ENCODE results near the gene ABCC9.

DNA sequence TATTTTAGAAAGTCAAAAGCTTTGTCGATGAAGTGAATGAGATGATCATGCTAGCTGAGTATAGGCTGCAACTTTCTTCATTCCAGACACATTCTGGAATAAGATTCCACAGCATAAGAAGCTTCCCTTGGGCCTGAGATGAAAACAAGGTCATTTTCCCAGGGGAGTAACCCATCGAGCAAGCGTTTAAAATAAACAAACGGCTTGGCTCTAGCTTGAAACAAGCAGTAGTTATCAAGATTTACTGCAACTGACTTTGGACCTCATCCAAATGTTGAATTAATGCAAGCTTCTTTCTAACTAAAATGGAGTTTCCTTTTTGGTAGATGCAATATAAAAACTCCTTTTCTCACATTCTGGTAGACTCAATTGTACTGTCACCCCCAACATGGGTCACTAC, 189.7 kb downstream of the ABCC9 start:
- TF ChIP-seq, protein P1, sequence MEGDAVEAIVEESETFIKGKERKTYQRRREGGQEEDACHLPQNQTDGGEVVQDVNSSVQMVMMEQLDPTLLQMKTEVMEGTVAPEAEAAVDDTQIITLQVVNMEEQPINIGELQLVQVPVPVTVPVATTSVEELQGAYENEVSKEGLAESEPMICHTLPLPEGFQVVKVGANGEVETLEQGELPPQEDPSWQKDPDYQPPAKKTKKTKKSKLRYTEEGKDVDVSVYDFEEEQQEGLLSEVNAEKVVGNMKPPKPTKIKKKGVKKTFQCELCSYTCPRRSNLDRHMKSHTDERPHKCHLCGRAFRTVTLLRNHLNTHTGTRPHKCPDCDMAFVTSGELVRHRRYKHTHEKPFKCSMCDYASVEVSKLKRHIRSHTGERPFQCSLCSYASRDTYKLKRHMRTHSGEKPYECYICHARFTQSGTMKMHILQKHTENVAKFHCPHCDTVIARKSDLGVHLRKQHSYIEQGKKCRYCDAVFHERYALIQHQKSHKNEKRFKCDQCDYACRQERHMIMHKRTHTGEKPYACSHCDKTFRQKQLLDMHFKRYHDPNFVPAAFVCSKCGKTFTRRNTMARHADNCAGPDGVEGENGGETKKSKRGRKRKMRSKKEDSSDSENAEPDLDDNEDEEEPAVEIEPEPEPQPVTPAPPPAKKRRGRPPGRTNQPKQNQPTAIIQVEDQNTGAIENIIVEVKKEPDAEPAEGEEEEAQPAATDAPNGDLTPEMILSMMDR (IDR thresholded peaks at IDR 0.05), result no peak
- TF ChIP-seq EP300 (IDR thresholded peaks at IDR 0.05) (no peak), POLR2A (IDR thresholded peaks at IDR 0.05) (no peak)

Measured in ovary (tissue), 3 donors.